Testis (tissue), 2 donors: ENCODE data around the gene PLEKHA4.

ENCODE experiments used
- POLR2A ChIP-seq: fragments of 450-650 bp; IDR thresholded peaks from one replicate; pipeline ENCODE4 v1.6.1; 2017; ENCODE audit warnings: antibody characterized with exemption, mild to moderate bottlenecking, moderate library complexity
- TF ChIP-seq, protein P1 (sequence below), 3 experiments: fragments of 450-650 bp in 2 of 3; fragments of 200-600 bp in 1 of 3; sonication (generic) in 1 of 3; IDR thresholded peaks; one replicate each; pipeline ENCODE4 v1.5.1; 2016 to 2019; ENCODE audit warnings: antibody characterized with exemption in 3 of 3, mild to moderate bottlenecking in 2 of 3, moderate library complexity in 1 of 3

DNA sequence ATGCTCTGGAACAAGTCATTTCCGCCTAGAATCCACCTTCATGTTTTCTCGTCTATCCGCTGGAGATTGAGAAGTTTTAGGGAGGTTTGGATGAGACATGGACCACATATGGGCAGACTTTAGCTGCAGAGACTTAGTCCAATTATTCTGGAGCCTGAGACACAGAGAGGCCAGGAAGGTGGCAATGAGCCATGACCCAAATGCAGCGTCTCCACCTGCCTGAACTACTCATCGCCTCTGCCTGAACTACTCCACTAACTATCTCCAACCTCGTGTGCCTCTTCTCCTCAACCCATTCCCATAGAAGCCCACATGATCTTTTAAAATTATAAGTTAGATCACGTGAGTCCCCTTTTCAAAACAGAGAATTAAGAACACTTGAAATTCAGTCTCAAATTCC lies 5.6 kb downstream of the PLEKHA4 start:
- TF ChIP-seq, protein P1, sequence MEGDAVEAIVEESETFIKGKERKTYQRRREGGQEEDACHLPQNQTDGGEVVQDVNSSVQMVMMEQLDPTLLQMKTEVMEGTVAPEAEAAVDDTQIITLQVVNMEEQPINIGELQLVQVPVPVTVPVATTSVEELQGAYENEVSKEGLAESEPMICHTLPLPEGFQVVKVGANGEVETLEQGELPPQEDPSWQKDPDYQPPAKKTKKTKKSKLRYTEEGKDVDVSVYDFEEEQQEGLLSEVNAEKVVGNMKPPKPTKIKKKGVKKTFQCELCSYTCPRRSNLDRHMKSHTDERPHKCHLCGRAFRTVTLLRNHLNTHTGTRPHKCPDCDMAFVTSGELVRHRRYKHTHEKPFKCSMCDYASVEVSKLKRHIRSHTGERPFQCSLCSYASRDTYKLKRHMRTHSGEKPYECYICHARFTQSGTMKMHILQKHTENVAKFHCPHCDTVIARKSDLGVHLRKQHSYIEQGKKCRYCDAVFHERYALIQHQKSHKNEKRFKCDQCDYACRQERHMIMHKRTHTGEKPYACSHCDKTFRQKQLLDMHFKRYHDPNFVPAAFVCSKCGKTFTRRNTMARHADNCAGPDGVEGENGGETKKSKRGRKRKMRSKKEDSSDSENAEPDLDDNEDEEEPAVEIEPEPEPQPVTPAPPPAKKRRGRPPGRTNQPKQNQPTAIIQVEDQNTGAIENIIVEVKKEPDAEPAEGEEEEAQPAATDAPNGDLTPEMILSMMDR (IDR thresholded peaks at IDR 0.05), result no peak
- TF ChIP-seq POLR2A, result no peak
